Cardiac fibroblast (primary cell): ENCODE results near the gene LRRC71.

Source experiments
- DNase-seq, 2 donors: peaks; one replicate each; pipeline versions ENCODE4 v3.0.0 to v3.0.0-alpha.2; 2010; ENCODE audit warnings: low read depth in 2 of 2
- H3K4me3 ChIP-seq, 2 donors: replicated peaks in 1 of 2; 1 replicate in 1 of 2; 2 replicates in 1 of 2; pipeline ENCODE4 v1.5.1; 2011; ENCODE audit warnings: low read depth in 2 of 2, low read length in 2 of 2, mild to moderate bottlenecking in 2 of 2, moderate library complexity in 1 of 2
- CTCF ChIP-seq: IDR thresholded peaks from one replicate; pipeline ENCODE4 v1.5.1; 2011; ENCODE audit warnings: low read depth, mild to moderate bottlenecking, low read length, inconsistent platforms

The LRRC71 gene

GRCh38 chr1:156899956-156900718 lies 20.3 kb upstream of the LRRC71 start:
- peak; percentile 45 to 70 for DNase-seq
- no peak overlapping the region for H3K4me3 ChIP-seq
- TF ChIP-seq CTCF, result no peak

GRCh38 chr1:156900896-156901589 lies 19.4 kb upstream of the LRRC71 start:
- no peak for DNase-seq
- no peak for TF ChIP-seq CTCF
- H3K4me3 ChIP-seq, result no peak overlapping the region

GRCh38 chr1:156901590-156901900 lies 18.9 kb upstream of the LRRC71 start:
- no peak for TF ChIP-seq CTCF
- no peak for DNase-seq
- H3K4me3 ChIP-seq, result no peak overlapping the region

- no peak overlapping the region for H3K4me3 ChIP-seq
- no peak for TF ChIP-seq CTCF
- DNase-seq, result no peak
Measured at GRCh38 chr1:156901966-156902915, 18.2 kb upstream of the LRRC71 start.

- no peak for TF ChIP-seq CTCF
- no peak overlapping the region for H3K4me3 ChIP-seq
- DNase-seq, result no peak
Measured at GRCh38 chr1:156903328-156904091, 16.9 kb upstream of the LRRC71 start.
